ENCODE data around the gene SPCS1. TPM values are rescaled to one million over a fixed set of nuclear protein-coding genes. Genes with fewer than 3 reads are reported as not detected.
A peak's percentile ranks its signal among the peaks of the same experiment; 100 is the strongest.

The SPCS1 gene
- total and polyA plus RNA-seq, 9 of the 15 experiments (the other 6 are each of a cell fraction or from before 2014, with no cell fraction given): 73.9 to 567 (median 127) TPM

DNA sequence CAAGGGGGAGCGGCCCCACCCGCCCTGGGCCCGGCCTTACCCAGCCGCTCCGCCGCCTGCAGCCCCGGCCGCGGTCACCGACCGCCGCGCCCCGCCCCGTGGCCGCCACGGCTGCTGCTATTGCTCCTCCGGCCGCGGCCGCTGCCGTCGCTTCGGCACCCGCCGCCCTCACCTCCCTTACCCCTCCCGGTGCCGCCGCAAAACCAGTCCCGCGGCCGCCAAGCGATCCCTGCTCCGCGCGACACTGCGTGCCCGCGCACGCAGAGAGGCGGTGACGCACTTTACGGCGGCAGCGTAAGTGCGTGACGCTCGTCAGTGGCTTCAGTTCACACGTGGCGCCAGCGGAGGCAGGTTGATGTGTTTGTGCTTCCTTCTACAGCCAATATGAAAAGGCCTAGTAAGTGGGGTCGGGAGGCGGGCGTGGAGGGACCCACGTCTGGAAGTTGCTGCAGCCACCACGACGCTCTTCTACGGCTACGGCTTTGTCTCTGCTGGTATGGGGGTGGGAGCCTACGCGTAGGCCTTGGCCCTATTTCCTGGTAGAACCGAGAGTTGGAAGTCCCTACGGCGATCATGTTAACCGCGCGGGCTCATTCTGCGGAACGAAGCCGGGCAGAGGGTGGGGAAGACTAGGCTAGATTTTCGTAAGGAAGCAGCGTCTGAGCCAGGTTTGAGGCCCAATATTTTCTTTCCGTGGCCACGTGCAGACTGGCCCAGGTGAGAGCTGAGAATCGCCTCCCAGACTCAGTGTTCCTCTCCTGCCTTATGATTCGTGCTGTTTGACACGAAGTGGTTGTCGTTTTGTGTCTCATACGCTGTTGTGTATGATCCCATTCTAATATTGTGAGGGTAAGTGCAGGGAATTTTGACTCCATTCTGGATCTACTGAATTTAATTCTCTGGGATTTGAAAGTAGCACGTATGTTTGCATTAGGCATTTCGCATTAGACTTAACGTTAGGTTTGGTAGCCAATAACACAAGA is 19.9 kb upstream of the SPCS1 start, which contains the start of the genes GNL3 and PBRM1 (continued):
- TF ChIP-seq, protein P1, sequence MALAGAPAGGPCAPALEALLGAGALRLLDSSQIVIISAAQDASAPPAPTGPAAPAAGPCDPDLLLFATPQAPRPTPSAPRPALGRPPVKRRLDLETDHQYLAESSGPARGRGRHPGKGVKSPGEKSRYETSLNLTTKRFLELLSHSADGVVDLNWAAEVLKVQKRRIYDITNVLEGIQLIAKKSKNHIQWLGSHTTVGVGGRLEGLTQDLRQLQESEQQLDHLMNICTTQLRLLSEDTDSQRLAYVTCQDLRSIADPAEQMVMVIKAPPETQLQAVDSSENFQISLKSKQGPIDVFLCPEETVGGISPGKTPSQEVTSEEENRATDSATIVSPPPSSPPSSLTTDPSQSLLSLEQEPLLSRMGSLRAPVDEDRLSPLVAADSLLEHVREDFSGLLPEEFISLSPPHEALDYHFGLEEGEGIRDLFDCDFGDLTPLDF (CRISPR knock-in tag; IDR thresholded peaks at IDR 0.05): no peak; the same call in 1 of the 2 replicates
- TF ChIP-seq YBX1 (IDR thresholded peaks at IDR 0.05) (no peak), POLR2A (conservative IDR thresholded peaks at IDR 0.05) (peak; percentile 92), ZNF507 (tag; conservative IDR thresholded peaks at IDR 0.05) (no peak), FOXA1 (IDR thresholded peaks at IDR 0.05; ENCODE audit: borderline replicate concordance) (no peak), PPARD (CRISPR knock-in tag; IDR thresholded peaks at IDR 0.05) (no peak)
- TF ChIP-seq, protein P2, sequence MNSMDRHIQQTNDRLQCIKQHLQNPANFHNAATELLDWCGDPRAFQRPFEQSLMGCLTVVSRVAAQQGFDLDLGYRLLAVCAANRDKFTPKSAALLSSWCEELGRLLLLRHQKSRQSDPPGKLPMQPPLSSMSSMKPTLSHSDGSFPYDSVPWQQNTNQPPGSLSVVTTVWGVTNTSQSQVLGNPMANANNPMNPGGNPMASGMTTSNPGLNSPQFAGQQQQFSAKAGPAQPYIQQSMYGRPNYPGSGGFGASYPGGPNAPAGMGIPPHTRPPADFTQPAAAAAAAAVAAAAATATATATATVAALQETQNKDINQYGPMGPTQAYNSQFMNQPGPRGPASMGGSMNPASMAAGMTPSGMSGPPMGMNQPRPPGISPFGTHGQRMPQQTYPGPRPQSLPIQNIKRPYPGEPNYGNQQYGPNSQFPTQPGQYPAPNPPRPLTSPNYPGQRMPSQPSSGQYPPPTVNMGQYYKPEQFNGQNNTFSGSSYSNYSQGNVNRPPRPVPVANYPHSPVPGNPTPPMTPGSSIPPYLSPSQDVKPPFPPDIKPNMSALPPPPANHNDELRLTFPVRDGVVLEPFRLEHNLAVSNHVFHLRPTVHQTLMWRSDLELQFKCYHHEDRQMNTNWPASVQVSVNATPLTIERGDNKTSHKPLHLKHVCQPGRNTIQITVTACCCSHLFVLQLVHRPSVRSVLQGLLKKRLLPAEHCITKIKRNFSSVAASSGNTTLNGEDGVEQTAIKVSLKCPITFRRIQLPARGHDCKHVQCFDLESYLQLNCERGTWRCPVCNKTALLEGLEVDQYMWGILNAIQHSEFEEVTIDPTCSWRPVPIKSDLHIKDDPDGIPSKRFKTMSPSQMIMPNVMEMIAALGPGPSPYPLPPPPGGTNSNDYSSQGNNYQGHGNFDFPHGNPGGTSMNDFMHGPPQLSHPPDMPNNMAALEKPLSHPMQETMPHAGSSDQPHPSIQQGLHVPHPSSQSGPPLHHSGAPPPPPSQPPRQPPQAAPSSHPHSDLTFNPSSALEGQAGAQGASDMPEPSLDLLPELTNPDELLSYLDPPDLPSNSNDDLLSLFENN (IDR thresholded peaks at IDR 0.05; ENCODE audit: low read depth in 2 of 2, low read length in 2 of 2): no peak
- TF ChIP-seq, protein P3, sequence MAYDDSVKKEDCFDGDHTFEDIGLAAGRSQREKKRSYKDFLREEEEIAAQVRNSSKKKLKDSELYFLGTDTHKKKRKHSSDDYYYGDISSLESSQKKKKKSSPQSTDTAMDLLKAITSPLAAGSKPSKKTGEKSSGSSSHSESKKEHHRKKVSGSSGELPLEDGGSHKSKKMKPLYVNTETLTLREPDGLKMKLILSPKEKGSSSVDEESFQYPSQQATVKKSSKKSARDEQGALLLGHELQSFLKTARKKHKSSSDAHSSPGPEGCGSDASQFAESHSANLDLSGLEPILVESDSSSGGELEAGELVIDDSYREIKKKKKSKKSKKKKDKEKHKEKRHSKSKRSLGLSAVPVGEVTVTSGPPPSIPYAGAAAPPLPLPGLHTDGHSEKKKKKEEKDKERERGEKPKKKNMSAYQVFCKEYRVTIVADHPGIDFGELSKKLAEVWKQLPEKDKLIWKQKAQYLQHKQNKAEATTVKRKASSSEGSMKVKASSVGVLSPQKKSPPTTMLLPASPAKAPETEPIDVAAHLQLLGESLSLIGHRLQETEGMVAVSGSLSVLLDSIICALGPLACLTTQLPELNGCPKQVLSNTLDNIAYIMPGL (CRISPR knock-in tag; IDR thresholded peaks at IDR 0.05): no peak
- TF ChIP-seq, protein P4, sequence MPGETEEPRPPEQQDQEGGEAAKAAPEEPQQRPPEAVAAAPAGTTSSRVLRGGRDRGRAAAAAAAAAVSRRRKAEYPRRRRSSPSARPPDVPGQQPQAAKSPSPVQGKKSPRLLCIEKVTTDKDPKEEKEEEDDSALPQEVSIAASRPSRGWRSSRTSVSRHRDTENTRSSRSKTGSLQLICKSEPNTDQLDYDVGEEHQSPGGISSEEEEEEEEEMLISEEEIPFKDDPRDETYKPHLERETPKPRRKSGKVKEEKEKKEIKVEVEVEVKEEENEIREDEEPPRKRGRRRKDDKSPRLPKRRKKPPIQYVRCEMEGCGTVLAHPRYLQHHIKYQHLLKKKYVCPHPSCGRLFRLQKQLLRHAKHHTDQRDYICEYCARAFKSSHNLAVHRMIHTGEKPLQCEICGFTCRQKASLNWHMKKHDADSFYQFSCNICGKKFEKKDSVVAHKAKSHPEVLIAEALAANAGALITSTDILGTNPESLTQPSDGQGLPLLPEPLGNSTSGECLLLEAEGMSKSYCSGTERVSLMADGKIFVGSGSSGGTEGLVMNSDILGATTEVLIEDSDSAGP (CRISPR knock-in tag; IDR thresholded peaks at IDR 0.05): no peak
- TF ChIP-seq, protein P5, sequence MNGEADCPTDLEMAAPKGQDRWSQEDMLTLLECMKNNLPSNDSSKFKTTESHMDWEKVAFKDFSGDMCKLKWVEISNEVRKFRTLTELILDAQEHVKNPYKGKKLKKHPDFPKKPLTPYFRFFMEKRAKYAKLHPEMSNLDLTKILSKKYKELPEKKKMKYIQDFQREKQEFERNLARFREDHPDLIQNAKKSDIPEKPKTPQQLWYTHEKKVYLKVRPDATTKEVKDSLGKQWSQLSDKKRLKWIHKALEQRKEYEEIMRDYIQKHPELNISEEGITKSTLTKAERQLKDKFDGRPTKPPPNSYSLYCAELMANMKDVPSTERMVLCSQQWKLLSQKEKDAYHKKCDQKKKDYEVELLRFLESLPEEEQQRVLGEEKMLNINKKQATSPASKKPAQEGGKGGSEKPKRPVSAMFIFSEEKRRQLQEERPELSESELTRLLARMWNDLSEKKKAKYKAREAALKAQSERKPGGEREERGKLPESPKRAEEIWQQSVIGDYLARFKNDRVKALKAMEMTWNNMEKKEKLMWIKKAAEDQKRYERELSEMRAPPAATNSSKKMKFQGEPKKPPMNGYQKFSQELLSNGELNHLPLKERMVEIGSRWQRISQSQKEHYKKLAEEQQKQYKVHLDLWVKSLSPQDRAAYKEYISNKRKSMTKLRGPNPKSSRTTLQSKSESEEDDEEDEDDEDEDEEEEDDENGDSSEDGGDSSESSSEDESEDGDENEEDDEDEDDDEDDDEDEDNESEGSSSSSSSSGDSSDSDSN (IDR thresholded peaks at IDR 0.05; ENCODE audit: borderline replicate concordance in 1 of 2, low read depth in 2 of 2, low read length in 2 of 2): no peak
- TF ChIP-seq, protein P6, sequence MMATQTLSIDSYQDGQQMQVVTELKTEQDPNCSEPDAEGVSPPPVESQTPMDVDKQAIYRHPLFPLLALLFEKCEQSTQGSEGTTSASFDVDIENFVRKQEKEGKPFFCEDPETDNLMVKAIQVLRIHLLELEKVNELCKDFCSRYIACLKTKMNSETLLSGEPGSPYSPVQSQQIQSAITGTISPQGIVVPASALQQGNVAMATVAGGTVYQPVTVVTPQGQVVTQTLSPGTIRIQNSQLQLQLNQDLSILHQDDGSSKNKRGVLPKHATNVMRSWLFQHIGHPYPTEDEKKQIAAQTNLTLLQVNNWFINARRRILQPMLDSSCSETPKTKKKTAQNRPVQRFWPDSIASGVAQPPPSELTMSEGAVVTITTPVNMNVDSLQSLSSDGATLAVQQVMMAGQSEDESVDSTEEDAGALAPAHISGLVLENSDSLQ (IDR thresholded peaks at IDR 0.05): peak; percentile 48
- TF ChIP-seq, protein P7, sequence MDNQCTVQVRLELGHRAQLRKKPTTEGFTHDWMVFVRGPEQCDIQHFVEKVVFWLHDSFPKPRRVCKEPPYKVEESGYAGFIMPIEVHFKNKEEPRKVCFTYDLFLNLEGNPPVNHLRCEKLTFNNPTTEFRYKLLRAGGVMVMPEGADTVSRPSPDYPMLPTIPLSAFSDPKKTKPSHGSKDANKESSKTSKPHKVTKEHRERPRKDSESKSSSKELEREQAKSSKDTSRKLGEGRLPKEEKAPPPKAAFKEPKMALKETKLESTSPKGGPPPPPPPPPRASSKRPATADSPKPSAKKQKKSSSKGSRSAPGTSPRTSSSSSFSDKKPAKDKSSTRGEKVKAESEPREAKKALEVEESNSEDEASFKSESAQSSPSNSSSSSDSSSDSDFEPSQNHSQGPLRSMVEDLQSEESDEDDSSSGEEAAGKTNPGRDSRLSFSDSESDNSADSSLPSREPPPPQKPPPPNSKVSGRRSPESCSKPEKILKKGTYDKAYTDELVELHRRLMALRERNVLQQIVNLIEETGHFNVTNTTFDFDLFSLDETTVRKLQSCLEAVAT (IDR thresholded peaks at IDR 0.05): no peak

Data from K562 (cell line).